Right cardiac atrium (tissue), 5 donors: ENCODE data around the gene CRACR2A. TPM values are rescaled to one million over a fixed set of nuclear protein-coding genes. Genes with fewer than 3 reads are reported as not detected.
A peak's percentile ranks its signal among the peaks of the same experiment; 100 is the strongest.

Source experiments
- ATAC-seq, 2 donors: fragments of 200-7000 bp; cut with Tn5 transposase; one replicate each; pipeline versions ENCODE4 v1.8.0 to v1.9.1; 2020; ENCODE audit warnings: moderate library complexity in 2 of 2, mild to moderate bottlenecking in 1 of 2
- DNase-seq, 3 donors: peaks; one replicate each; pipeline ENCODE4 v3.0.0-alpha.2; 2020
- H3K27ac ChIP-seq: one replicate; pipeline ENCODE4 v1.5.1; 2013; ENCODE audit warnings: mild to moderate bottlenecking, low read length, control low read depth, moderate library complexity
- H3K27me3 ChIP-seq: one replicate; pipeline ENCODE4 v1.6.1; 2013; ENCODE audit not compliant: control insufficient read depth, insufficient read depth
- H3K4me1 ChIP-seq: one replicate; pipeline ENCODE4 v1.6.1; 2013; ENCODE audit warnings: low read length; ENCODE audit not compliant: control insufficient read depth, insufficient read depth
- H3K4me3 ChIP-seq: one replicate; pipeline ENCODE4 v1.5.1; 2013; ENCODE audit warnings: low read length, control low read depth
- H3K9me3 ChIP-seq: one replicate; pipeline ENCODE4 v1.6.1; 2013; ENCODE audit warnings: low read length; ENCODE audit not compliant: control insufficient read depth
- WGBS: extraction: QIAGEN DNeasy Blood & Tissue Kit; methylation state at CpG from one replicate; pipeline ENCODE4 v1.1.7; 2013; 5-methylcytosine and 5-hydroxymethylcytosine counted together
- intact Hi-C, 4 donors: fragments of 100-400 bp; cut with DNase I; formaldehyde crosslinking; loops; one replicate each; pipeline versions ENCODE4 v1.11.0 to v1.14.0; 2022 to 2023
- polyA plus RNA-seq: library from polyadenylated mRNA; stranded (reverse); fragments of 200-250 nt; gene quantifications from one replicate; pipeline ENCODE4 v1.2.3, GENCODE V29; 2013
- total RNA-seq, 4 donors: library from RNA; stranded (reverse); fragmentation: NEBNext Ultra II Directional; extraction: Animal tissue kit (Norgen Biotek cat#: 25700); gene quantifications; one replicate each; pipeline ENCODE4 v1.2.1, GENCODE V29; 2021
- donor health status: healthy with polysubstance abuse.
- donor health status: DM: no; HTN: yes; CAD: no.
- donor health status: DM: no; HTN: no; CAD: no.
- donor health status: DM: no; HTN: yes; CAD: no; lungs with severe emphysema.
- donor health status: DM: yes; HTN: yes; CAD: no.

The CRACR2A gene
- total and polyA plus RNA-seq, 5 donors: 5.7 to 15.5 (median 9.3) TPM

DNA sequence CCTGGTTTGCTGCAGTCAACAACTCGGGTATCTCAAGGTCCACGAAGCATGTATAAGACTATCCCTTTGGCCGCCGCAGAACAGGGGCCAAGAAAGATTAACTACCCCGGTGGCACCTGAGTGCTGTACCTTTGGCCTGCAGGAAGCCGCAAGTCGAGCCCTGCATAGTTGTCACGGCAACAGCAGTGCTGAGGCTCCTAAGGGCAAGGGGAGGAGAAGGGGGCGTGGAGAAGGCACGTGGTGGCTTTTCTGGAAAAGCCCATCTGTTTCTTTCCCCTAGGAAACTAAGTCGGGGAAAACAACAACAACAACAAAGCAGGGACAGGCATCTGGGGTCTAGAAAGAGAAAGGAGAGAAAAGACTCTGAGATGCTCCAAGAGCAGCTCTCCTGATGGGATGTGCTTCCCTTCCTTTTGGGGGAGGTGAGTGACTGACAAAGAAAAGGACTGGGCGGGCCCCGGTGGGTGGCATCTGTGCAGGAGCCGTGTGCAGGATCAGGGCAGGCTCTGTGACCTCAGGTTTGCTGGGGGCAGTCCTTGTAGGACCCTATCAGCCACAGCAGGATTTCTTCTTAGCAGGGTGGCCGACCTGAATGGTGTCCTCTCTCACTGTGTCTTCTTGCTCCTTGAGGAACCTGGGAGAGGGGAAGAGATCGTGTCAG lies 138.0 kb downstream of the CRACR2A start:
- Histone ChIP-seq H3K9me3 (no peaks in the 10 kb centered on the region), H3K27me3 (no peaks in the 10 kb centered on the region), H3K4me3 (no peak overlapping the region), H3K27ac (no peak overlapping the region), H3K4me1 (no peaks in the 10 kb centered on the region)
- WGBS: 82% methylated on average over 16 of the region's 16 CpGs
- DNase-seq: no peak
- ATAC-seq: no peak
- intact Hi-C loops: no loop called here

DNA sequence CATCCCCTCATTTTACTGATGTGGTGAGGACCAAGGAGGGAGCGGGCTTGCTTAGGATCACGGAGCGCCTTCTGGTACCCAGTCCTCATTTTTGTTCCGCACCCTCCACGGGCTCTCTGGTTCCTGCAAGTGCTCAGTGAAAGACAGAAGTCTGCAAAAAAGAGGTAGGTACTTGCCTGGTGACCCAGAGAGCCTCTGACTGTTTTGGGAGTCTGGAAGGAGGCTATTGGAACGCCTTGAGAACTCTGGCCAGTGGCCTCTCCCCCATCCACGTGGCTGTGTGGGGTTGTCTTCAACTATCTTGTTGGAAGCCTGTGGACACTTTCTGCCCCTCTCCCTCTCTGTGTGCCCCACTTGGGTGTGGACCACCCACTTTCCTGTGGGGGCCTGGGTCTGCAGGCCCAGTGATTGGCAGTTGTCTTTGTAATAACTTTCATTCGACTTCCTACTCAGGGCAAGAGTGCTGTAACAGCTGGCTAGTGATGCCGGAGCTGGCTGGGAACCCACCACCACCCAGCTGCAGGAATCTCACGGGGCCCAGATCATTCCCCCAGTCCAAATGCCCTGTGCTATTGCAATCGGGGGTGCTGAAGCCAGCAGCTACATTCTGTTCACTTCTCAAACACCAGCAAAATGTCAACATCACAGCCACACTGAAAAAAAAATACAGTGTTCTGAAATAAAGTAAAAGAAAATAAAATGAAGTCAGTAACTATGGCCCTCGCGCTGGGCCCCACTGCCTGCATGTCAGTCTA lies 139.1 kb downstream of the CRACR2A start:
- DNase-seq: no peak
- no peaks in the 10 kb centered on the region for H3K27me3 ChIP-seq
- H3K4me3 ChIP-seq: no peak overlapping the region
- H3K9me3 ChIP-seq: no peaks in the 10 kb centered on the region
- H3K27ac ChIP-seq: no peak overlapping the region
- WGBS: 78% methylated on average over 13 of the region's 13 CpGs
- intact Hi-C loops: no loop called here
- peak; percentile 20 for ATAC-seq
- no peaks in the 10 kb centered on the region for H3K4me1 ChIP-seq

- ATAC-seq (peak; percentile 56 to 64), DNase-seq (no peak)
- H3K27ac ChIP-seq: peak overlapping the region; percentile 83
- intact Hi-C loops: no loop called here
- no peaks in the 10 kb centered on the region for H3K27me3 ChIP-seq
- peaks cover 1% of the 10 kb centered on the region for H3K4me1 ChIP-seq
- WGBS: 59% methylated on average over 8 of the region's 8 CpGs
- H3K9me3 ChIP-seq: no peaks in the 10 kb centered on the region
- no peak overlapping the region for H3K4me3 ChIP-seq
These were observed 140.8 kb downstream of the CRACR2A start for GRCh38 chr12:3611860-3612703.

DNA sequence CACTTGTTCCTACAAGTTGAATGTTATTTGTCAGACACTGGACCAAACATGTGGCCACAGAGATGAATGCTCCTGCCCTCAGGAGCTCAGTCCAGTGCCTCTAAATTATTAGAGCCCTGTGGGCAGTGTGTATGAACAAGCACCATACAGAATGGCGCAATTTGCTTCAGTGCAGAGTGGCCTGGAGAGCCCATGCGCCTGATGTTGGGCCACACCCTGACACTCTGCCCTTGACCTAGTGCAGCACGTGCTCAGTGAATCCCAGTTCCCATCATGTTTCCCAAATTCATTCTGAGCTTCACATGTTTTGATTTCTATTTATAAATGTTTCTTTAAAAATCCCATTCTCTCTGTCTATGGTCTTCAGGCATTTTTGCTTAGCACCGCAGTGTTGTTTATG lies 145.1 kb downstream of the CRACR2A start:
- Histone ChIP-seq H3K4me1 (peaks cover 5% of the 10 kb centered on the region), H3K27ac (no peak overlapping the region), H3K9me3 (no peaks in the 10 kb centered on the region), H3K27me3 (no peaks in the 10 kb centered on the region), H3K4me3 (no peak overlapping the region)
- intact Hi-C loops: loop anchor here in 1 of 4 donors (10.0 kb wide), 1 partner anchor 113 kb away; the partner anchor contains the start of gene PRMT8
- DNase-seq (no peak), ATAC-seq (no peak)
- 86% methylated on average over 4 of the region's 4 CpGs for WGBS

DNA sequence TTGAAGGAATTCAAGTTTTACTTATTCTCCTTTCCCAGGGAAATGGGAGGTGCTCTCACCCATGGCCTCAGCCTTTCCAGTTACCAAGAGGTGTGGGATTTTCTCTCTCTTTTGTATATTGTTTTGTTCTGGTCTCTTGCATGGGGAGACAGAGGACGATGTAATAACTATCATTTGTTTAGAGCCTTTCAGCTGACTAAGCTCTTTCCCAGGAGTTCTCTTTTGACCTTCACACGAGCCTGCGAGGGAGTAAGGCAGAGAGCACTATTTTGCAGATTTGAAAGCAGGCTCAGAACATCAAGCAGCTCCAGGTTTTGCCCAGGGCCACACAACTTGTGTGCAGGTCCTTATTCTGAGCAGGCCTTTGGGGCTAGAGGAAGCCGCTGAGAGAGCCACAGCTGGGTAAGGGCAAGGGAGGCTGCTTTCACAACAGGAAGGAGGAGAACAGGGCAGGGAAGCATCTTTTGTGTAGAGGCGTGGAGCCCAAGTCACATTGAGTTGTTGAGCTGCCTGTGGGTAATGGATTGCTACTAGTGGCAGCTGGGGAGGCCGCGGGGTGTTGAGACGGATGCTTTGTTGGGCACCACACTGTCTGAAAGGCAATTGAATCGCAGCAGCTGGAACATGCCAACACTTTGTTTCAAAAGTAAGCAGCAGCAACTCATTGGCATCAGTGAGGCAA lies 145.7 kb downstream of the CRACR2A start:
- intact Hi-C loops: loop anchor here in 1 of 4 donors (10.0 kb wide), 1 partner anchor 112 kb away; the partner anchor contains the start of gene PRMT8
- 68% methylated on average over 9 of the region's 9 CpGs for WGBS
- Histone ChIP-seq H3K4me1 (peaks cover 5% of the 10 kb centered on the region), H3K27ac (no peak overlapping the region), H3K4me3 (no peak overlapping the region), H3K27me3 (no peaks in the 10 kb centered on the region), H3K9me3 (no peaks in the 10 kb centered on the region)
- DNase-seq: no peak
- no peak for ATAC-seq

GRCh38 chr12:3606128-3606527 lies 146.8 kb downstream of the CRACR2A start:
- H3K9me3 ChIP-seq: no peaks in the 10 kb centered on the region
- ATAC-seq (no peak), DNase-seq (no peak)
- H3K4me3 ChIP-seq: no peak overlapping the region
- no peak overlapping the region for H3K27ac ChIP-seq
- peaks cover 5% of the 10 kb centered on the region for H3K4me1 ChIP-seq
- intact Hi-C loops: loop anchor here in 1 of 4 donors (10.0 kb wide), 1 partner anchor 111 kb away; the partner anchor contains the start of gene PRMT8
- 80% methylated on average over 10 of the region's 10 CpGs for WGBS
- no peaks in the 10 kb centered on the region for H3K27me3 ChIP-seq

DNA sequence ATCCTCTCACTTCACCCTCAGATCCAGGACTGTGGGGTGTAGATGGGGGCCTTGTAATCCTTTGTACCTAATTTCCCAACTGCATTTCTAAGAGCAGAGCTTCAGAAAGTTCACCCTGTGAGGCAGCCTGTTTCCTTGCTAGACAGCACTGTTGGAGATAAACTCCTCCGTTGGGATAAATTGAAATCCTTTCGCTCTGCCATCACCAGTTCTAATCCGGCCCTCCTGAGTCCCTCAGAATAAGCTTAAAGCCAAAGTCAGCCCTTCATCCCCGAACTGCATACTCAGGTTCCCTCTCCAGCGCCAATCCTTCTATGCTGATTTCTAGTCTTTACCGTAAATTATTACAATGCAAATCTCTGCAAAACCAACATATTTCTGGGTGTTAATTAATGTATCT lies 147.2 kb downstream of the CRACR2A start:
- Histone ChIP-seq H3K4me3 (no peak overlapping the region), H3K27ac (no peak overlapping the region), H3K9me3 (no peaks in the 10 kb centered on the region), H3K27me3 (no peaks in the 10 kb centered on the region), H3K4me1 (peaks cover 5% of the 10 kb centered on the region)
- WGBS: 64% methylated on average over 6 of the region's 6 CpGs
- no peak for ATAC-seq
- intact Hi-C loops: loop anchor here in 1 of 4 donors (10.0 kb wide), 1 partner anchor 111 kb away; the partner anchor contains the start of gene PRMT8
- no peak for DNase-seq

- Histone ChIP-seq H3K9me3 (no peaks in the 10 kb centered on the region), H3K27ac (peak overlapping the region; percentile 88), H3K27me3 (no peaks in the 10 kb centered on the region), H3K4me3 (no peak overlapping the region), H3K4me1 (peaks cover 5% of the 10 kb centered on the region)
- intact Hi-C loops: loop anchor here in 1 of 4 donors (10.0 kb wide), 1 partner anchor 110 kb away; the partner anchor contains the start of gene PRMT8
- WGBS: 9% methylated on average over 13 of the region's 13 CpGs
- ATAC-seq: peak; percentile 57 to 61
- DNase-seq: peak; percentile 66 to 91 (median 88)
These were observed 147.9 kb downstream of the CRACR2A start for GRCh38 chr12:3604748-3605586.

- ATAC-seq (no peak), DNase-seq (no peak)
- intact Hi-C loops: loop anchor here in 1 of 4 donors (10.0 kb wide), 1 partner anchor 109 kb away; the partner anchor contains the start of gene PRMT8
- WGBS: 64% methylated on average over 6 of the region's 6 CpGs
- peak overlapping the region; percentile 88 for H3K27ac ChIP-seq
- peaks cover 5% of the 10 kb centered on the region for H3K4me1 ChIP-seq
- H3K27me3 ChIP-seq: no peaks in the 10 kb centered on the region
- H3K4me3 ChIP-seq: no peak overlapping the region
- H3K9me3 ChIP-seq: no peaks in the 10 kb centered on the region
These were observed 148.6 kb downstream of the CRACR2A start for GRCh38 chr12:3604286-3604685.
